Epithelial cell of esophagus (primary cell): ENCODE measurements around the gene FCER1G.

Experiments
- DNase-seq: peaks from one replicate; pipeline ENCODE4 v3.0.0; 2010; ENCODE audit warnings: low read depth
- H3K4me3 ChIP-seq: 2 replicates; pipeline ENCODE4 v1.5.1; 2011; ENCODE audit warnings: mild to moderate bottlenecking, low read length, control low read depth
- TF ChIP-seq, protein P1 (sequence below): IDR thresholded peaks from 2 replicates; pipeline ENCODE4 v1.5.1; 2011; ENCODE audit warnings: low read depth, mild to moderate bottlenecking, low read length, control low read depth, inconsistent platforms; ENCODE audit not compliant: insufficient read depth; ENCODE audit errors: missing control alignments

FCER1G gene

DNA sequence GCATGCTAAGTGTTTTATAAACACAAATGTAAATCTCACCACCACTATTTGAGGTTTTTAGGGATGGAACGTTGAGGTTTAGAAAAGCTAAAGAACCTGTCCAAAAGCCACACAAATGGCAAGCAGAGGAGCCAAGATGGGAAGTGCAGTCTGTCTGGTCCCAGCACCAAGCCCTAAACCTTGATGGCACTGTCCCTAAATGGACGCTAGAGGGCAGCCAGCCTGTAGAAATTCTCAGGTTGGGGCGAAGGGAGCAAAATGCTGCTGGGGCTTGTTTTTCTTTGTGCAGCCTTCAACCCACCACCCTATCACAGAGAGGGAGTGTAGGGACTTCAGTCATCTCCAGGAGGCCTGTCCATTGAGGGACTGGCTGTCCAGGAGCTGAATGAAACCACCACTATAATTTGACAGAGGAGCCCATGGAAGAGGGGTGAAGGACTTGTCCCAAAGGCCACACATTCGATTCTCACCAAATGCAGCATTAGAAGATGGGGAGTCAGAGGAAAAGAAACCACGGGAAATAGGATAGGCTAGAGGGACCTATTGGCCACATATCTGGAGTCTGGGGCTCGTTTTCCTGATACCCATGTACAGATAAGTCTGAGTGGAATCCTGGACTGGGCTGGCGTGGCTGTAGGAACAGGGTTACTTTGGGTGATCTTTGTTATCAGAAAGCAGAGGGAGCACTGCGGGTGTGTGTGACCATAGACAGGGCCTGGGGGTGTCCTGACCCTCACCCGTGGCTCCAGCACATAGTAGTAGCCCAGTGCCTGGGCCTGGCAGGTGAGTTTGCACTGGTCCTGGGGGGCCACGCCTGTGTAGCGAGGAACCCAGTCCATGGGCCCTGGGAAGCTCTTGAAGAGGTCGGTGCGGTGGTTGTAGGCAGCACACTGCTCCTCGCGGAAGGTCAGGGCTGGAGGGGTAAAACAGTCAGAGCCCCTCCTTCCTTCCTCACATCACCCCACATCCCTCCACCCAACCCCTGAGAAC is 22.3 kb upstream of the FCER1G start:
- no peak overlapping the region for H3K4me3 ChIP-seq
- peak; percentile 73 for DNase-seq
- TF ChIP-seq, protein P1, sequence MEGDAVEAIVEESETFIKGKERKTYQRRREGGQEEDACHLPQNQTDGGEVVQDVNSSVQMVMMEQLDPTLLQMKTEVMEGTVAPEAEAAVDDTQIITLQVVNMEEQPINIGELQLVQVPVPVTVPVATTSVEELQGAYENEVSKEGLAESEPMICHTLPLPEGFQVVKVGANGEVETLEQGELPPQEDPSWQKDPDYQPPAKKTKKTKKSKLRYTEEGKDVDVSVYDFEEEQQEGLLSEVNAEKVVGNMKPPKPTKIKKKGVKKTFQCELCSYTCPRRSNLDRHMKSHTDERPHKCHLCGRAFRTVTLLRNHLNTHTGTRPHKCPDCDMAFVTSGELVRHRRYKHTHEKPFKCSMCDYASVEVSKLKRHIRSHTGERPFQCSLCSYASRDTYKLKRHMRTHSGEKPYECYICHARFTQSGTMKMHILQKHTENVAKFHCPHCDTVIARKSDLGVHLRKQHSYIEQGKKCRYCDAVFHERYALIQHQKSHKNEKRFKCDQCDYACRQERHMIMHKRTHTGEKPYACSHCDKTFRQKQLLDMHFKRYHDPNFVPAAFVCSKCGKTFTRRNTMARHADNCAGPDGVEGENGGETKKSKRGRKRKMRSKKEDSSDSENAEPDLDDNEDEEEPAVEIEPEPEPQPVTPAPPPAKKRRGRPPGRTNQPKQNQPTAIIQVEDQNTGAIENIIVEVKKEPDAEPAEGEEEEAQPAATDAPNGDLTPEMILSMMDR = peak; percentile 98

- no peak overlapping the region for H3K4me3 ChIP-seq
- TF ChIP-seq, protein P1 = no peak
- DNase-seq = no peak
Measured at GRCh38 chr1:161193561-161194235, 21.4 kb upstream of the FCER1G start.

- H3K4me3 ChIP-seq = no peak overlapping the region
- DNase-seq = no peak
- TF ChIP-seq, protein P1 = no peak
Measured at GRCh38 chr1:161195171-161195570, 19.9 kb upstream of the FCER1G start.

GRCh38 chr1:161196111-161196510 is 19.0 kb upstream of the FCER1G start:
- no peak for DNase-seq
- TF ChIP-seq, protein P1 = no peak
- no peak overlapping the region for H3K4me3 ChIP-seq

DNA sequence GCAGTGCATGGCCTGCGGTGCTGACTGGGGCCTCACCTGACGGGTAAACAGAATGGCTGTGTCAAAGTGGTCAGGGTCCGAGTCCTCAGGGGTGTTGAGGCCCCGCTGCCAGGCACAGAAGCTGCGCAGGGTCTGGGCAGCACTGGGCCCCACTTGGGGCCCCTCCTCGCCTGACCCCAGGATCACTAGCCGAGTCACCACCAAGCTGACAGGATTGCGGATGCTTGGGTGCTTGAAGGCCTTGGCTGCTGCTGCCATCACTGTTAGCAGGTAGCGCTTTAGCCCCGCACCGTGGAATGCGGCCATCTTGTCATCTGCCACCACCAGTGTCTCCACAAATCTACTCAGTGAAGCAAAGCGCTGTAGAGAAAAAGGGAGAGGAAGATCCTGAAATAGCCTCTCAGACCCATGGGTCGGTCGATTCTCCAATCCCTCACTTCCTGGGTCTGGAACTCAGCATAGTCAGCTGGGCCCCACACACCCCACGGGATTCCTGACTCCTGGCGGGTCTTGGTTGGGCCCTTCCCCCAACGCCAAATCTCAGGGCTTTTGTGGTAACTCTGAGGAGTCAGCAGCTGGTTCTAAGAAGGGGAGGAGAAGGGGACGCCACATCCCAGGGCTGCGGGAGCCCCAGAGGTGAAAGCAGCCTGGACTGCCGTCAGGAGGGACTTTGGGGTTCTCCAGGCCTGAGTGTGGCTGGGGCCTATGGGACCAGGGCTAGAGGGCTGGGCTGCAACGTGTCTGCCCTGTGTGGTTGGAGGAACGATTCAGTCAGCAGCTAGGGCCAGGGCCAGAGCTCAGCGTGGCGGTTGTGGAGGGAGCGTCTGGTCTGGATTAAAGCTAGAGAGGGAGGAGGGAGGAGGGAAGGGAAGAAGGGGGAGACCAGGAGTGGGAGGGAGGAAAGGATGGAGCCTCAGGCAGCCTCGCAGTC is 18.3 kb upstream of the FCER1G start:
- DNase-seq = no peak
- TF ChIP-seq, protein P1 = no peak
- no peak overlapping the region for H3K4me3 ChIP-seq

GRCh38 chr1:161197560-161198193 is 17.4 kb upstream of the FCER1G start:
- TF ChIP-seq, protein P1 = no peak
- no peak for DNase-seq
- H3K4me3 ChIP-seq = no peak overlapping the region
